Measurements from ENCODE around the gene SEMA6D.

SEMA6D gene

DNA sequence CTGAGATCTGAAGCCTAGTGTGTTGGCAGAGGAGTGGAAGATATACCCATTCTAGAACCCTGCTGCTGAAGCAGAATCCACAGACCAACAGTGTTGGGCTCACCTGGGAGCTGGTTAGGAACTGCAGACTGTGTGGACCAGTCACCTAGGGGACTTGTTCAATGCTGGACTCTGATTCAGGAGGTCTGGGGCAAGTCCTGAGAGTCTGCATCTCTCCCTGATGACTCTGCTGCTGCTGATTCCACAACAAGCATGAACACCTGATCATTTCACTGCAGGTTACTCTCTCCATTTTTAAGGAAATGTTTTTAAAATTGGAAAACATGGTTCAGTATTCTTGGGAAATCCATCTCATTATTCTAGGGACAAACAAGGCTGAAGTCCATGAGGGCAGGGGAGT, 84.9 kb downstream of the SEMA6D start:
- no peak overlapping the region for H3K27ac ChIP-seq
- H3K36me3 ChIP-seq: no peaks in the 10 kb centered on the region
- H3K27me3 ChIP-seq: no peaks in the 10 kb centered on the region
- no peak for TF ChIP-seq CTCF (IDR thresholded peaks at IDR 0.05)
- no peak overlapping the region for H3K4me3 ChIP-seq (ENCODE audit: low read depth in 1 of 2, low read length in 1 of 2)
- H3K9me3 ChIP-seq: no peaks in the 10 kb centered on the region
- H3K4me1 ChIP-seq (ENCODE audit: control insufficient read depth in 1 of 2, insufficient read depth in 1 of 2, low read depth in 1 of 2, low read length in 1 of 2): no peaks in the 10 kb centered on the region

DNA sequence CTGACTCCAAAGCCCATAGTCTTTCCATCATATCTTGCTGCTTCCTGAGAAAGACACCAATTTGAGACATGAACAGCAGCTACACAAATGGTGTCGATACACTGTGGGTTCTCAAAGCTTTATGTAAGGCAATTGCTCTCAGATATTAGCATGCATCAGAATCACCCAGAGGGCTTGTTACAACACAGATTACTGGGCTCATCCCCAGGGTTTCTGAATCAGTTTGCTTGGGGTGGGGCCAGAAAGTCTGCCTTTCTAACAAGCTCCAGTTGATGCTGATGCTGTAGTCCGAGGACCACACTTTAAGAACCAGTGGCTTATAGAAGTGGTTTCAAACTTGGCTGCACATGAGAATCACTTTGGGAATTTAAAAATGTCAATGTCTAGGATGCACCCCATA, 86.5 kb downstream of the SEMA6D start:
- Histone ChIP-seq H3K9me3 (no peaks in the 10 kb centered on the region), H3K36me3 (no peaks in the 10 kb centered on the region), H3K4me1 (ENCODE audit: control insufficient read depth in 1 of 2, insufficient read depth in 1 of 2, low read depth in 1 of 2, low read length in 1 of 2) (no peaks in the 10 kb centered on the region), H3K4me3 (ENCODE audit: low read depth in 1 of 2, low read length in 1 of 2) (no peak overlapping the region), H3K27ac (no peak overlapping the region), H3K27me3 (no peaks in the 10 kb centered on the region)
- no peak for TF ChIP-seq CTCF (IDR thresholded peaks at IDR 0.05)

- Histone ChIP-seq H3K9me3 (no peaks in the 10 kb centered on the region), H3K36me3 (no peaks in the 10 kb centered on the region), H3K4me1 (ENCODE audit: control insufficient read depth in 1 of 2, insufficient read depth in 1 of 2, low read depth in 1 of 2, low read length in 1 of 2) (no peaks in the 10 kb centered on the region), H3K4me3 (ENCODE audit: low read depth in 1 of 2, low read length in 1 of 2) (no peak overlapping the region), H3K27me3 (no peaks in the 10 kb centered on the region), H3K27ac (no peak overlapping the region)
- TF ChIP-seq CTCF (IDR thresholded peaks at IDR 0.05): no peak
Measured at GRCh38 chr15:47804733-47805132, 87.4 kb downstream of the SEMA6D start.

DNA sequence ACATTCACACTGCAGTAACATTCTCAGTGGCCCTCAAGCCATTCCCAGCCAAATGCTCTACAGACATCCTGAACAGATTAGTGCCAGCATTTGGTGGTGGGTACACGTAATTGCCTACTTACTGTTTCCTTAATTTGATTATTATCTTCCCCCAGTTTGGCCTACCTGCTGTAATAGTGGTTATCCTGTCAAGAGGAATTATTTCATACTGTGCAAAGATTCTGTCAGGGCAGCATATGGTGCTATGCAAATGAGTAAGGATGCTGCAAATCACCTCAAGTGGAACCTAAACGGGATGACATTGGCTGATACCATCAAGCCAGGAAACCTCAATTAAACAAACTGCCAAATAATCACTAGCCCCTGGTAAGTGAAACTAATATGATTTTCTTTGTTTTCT, 88.7 kb downstream of the SEMA6D start:
- Histone ChIP-seq H3K4me3 (ENCODE audit: low read depth in 1 of 2, low read length in 1 of 2) (no peak overlapping the region), H3K9me3 (no peaks in the 10 kb centered on the region), H3K27ac (no peak overlapping the region), H3K36me3 (no peaks in the 10 kb centered on the region), H3K27me3 (no peaks in the 10 kb centered on the region), H3K4me1 (ENCODE audit: control insufficient read depth in 1 of 2, insufficient read depth in 1 of 2, low read depth in 1 of 2, low read length in 1 of 2) (no peaks in the 10 kb centered on the region)
- no peak for TF ChIP-seq CTCF (IDR thresholded peaks at IDR 0.05)

- no peak for TF ChIP-seq CTCF (IDR thresholded peaks at IDR 0.05)
- no peaks in the 10 kb centered on the region for H3K4me1 ChIP-seq (ENCODE audit: control insufficient read depth in 1 of 2, insufficient read depth in 1 of 2, low read depth in 1 of 2, low read length in 1 of 2)
- H3K27me3 ChIP-seq: no peaks in the 10 kb centered on the region
- no peak overlapping the region for H3K4me3 ChIP-seq (ENCODE audit: low read depth in 1 of 2, low read length in 1 of 2)
- no peaks in the 10 kb centered on the region for H3K9me3 ChIP-seq
- no peak overlapping the region for H3K27ac ChIP-seq
- H3K36me3 ChIP-seq: no peaks in the 10 kb centered on the region
Measured at GRCh38 chr15:47811172-47811571, 93.9 kb downstream of the SEMA6D start.

DNA sequence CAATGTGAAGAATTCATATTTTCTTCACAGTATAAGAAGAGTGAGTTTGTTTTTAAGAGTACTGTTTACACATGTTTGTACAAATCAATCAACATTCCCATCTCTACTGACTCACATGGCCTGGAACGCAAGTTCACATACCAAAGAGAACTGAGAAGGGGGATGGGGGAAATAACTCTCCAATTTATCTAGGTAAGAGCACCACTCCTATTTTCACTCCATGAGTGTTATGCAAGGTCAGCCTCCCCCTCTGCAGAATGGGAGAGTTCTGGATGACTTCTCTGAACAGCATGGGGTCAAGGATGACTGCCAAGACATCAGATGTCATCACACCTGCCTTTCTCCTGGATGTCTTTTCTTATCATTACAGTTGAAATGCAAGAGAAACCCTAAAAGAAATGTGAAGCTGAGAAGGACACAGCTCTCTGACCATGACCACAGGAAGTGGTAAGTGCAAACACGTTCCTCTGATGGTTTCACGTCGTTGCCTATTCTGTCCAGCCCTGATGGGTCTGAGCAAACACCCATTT, 95.2 kb downstream of the SEMA6D start:
- no peaks in the 10 kb centered on the region for H3K9me3 ChIP-seq
- H3K4me1 ChIP-seq (ENCODE audit: control insufficient read depth in 1 of 2, insufficient read depth in 1 of 2, low read depth in 1 of 2, low read length in 1 of 2): no peaks in the 10 kb centered on the region
- H3K27ac ChIP-seq: no peak overlapping the region
- H3K4me3 ChIP-seq (ENCODE audit: low read depth in 1 of 2, low read length in 1 of 2): no peak overlapping the region
- TF ChIP-seq CTCF (IDR thresholded peaks at IDR 0.05): no peak
- no peaks in the 10 kb centered on the region for H3K36me3 ChIP-seq
- no peaks in the 10 kb centered on the region for H3K27me3 ChIP-seq

All from neutrophil (primary cell).